ENCODE results near the gene LETM1.

- no peak for TF ChIP-seq CTCF (IDR thresholded peaks at IDR 0.05 in 4 of 5, conservative IDR thresholded peaks at IDR 0.05 in 1 of 5)
- TF ChIP-seq POLR2A (IDR thresholded peaks at IDR 0.05), result no peak
Observed at GRCh38 chr4:1895971-1896657, 40.2 kb upstream of the LETM1 start.

Measured in gastrocnemius medialis (tissue), 4 donors.